B cell (primary cell): ENCODE data around the gene ATG4B. TPM values are rescaled to one million over a fixed set of nuclear protein-coding genes. Genes with fewer than 3 reads are reported as not detected.

Experiments used
- ATAC-seq: fragments of 200-7000 bp; cut with Tn5 transposase; one replicate; pipeline ENCODE4 v1.10.0; 2021; ENCODE audit warnings: low read depth, mild to moderate bottlenecking, moderate number of reproducible peaks, moderate library complexity
- CTCF ChIA-PET: fragments of 350-600 bp; sonication (Branson Sonifier 250); formaldehyde crosslinking; loops from one replicate; lab custom pipeline; 2021; ENCODE audit warnings: antibody characterized with exemption, inconsistent platforms; lab: Charles Lee
- POLR2A ChIA-PET: fragments of 350-600 bp; sonication (Branson Sonifier 250); formaldehyde crosslinking; loops from one replicate; lab custom pipeline; 2021; ENCODE audit warnings: antibody characterized with exemption; lab: Charles Lee
- DNase-seq: peaks from one replicate; pipeline ENCODE4 v3.0.0; 2013
- H2AFZ ChIP-seq: 2 replicates; pipeline ENCODE4 v1.6.1; 2012; ENCODE audit warnings: mild to moderate bottlenecking, low read depth, low read length; ENCODE audit not compliant: insufficient read depth, poor library complexity, severe bottlenecking
- H3K27ac ChIP-seq, 2 donors: 1 replicate in 1 of 2; 2 replicates in 1 of 2; pipeline ENCODE4 v1.5.1; 2012 to 2013; ENCODE audit warnings: low read length in 2 of 2, mild to moderate bottlenecking in 2 of 2, moderate library complexity in 1 of 2
- H3K27me3 ChIP-seq, 4 experiments: fragments of 200-600 bp in 1 of 4; sonication (generic) in 1 of 4; replicated peaks in 1 of 4; 1 replicate in 2 of 4; 2 replicates in 2 of 4; pipeline versions ENCODE4 v1.6.1 to v1.7.0; 2013 to 2016; ENCODE audit warnings: low read length in 3 of 4, mild to moderate bottlenecking in 2 of 4, mixed read lengths in 1 of 4, moderate library complexity in 1 of 4; ENCODE audit not compliant: insufficient read depth in 4 of 4, control insufficient read depth in 3 of 4; ENCODE audit errors: control extremely low read depth in 1 of 4
- H3K36me3 ChIP-seq, 2 experiments: replicated peaks in 1 of 2; 1 replicate in 1 of 2; 2 replicates in 1 of 2; pipeline versions ENCODE4 v1.6.1 to v1.7.1; 2013; ENCODE audit warnings: low read length in 1 of 2; ENCODE audit not compliant: insufficient read depth in 2 of 2, control insufficient read depth in 1 of 2; ENCODE audit errors: control extremely low read depth in 1 of 2, extremely low read depth in 1 of 2
- H3K4me1 ChIP-seq, 2 donors: fragments of 200-600 bp in 1 of 2; sonication (generic) in 1 of 2; 1 replicate in 1 of 2; 2 replicates in 1 of 2; pipeline versions ENCODE4 v1.5.1 to v1.6.1; 2013 to 2017; ENCODE audit warnings: low read length in 2 of 2; ENCODE audit not compliant: control insufficient read depth in 2 of 2, insufficient read depth in 2 of 2
- H3K4me2 ChIP-seq: replicated peaks from 2 replicates; pipeline ENCODE3; 2012; ENCODE audit warnings: mild to moderate bottlenecking, low read depth, low read length; ENCODE audit not compliant: poor library complexity, severe bottlenecking
- H3K4me3 ChIP-seq, 5 experiments: fragments of 200-600 bp in 1 of 5; sonication (generic) in 1 of 5; 1 replicate in 3 of 5; 2 replicates in 2 of 5; pipeline versions ENCODE4 v1.5.1 to v1.7.0; 2011 to 2016; ENCODE audit warnings: low read length in 4 of 5, mild to moderate bottlenecking in 4 of 5, low read depth in 2 of 5, control low read depth in 1 of 5, moderate library complexity in 1 of 5; ENCODE audit not compliant: insufficient read depth in 1 of 5; ENCODE audit errors: control extremely low read depth in 1 of 5, extremely low read depth in 1 of 5
- H3K79me2 ChIP-seq: fragments of 200-600 bp; sonication (generic); one replicate; pipeline ENCODE4 v1.6.0; 2016; ENCODE audit warnings: low read length; ENCODE audit not compliant: control insufficient read depth, insufficient read depth
- H3K9ac ChIP-seq: fragments of 200-600 bp; sonication (generic); 2 replicates; pipeline ENCODE4 v1.6.1; 2017; ENCODE audit warnings: mild to moderate bottlenecking, low read length, moderate library complexity
- H3K9me3 ChIP-seq, 3 donors: one replicate each; pipeline versions ENCODE4 v1.6.1 to v1.7.1; 2013; ENCODE audit warnings: low read length in 2 of 3; ENCODE audit not compliant: control insufficient read depth in 2 of 3, insufficient read depth in 1 of 3; ENCODE audit errors: control extremely low read depth in 1 of 3
- H4K20me1 ChIP-seq: 2 replicates; pipeline ENCODE4 v1.6.0; 2012; ENCODE audit warnings: mild to moderate bottlenecking, low read length; ENCODE audit not compliant: insufficient read depth, control insufficient read depth, poor library complexity, severe bottlenecking
- H3K27ac Mint-ChIP-seq: one replicate; pipeline ENCODE4 v1.8.0; 2021; ENCODE audit warnings: mixed read lengths
- H3K27me3 Mint-ChIP-seq: one replicate; pipeline ENCODE4 v1.8.0; 2021; ENCODE audit warnings: mixed read lengths
- H3K4me1 Mint-ChIP-seq: one replicate; pipeline ENCODE4 v1.8.0; 2021; ENCODE audit warnings: mixed read lengths
- H3K4me3 Mint-ChIP-seq: one replicate; pipeline ENCODE4 v1.8.0; 2021; ENCODE audit warnings: mixed read lengths
- H3K9me3 Mint-ChIP-seq: one replicate; pipeline ENCODE4 v1.8.0; 2022; ENCODE audit warnings: mixed read lengths; ENCODE audit not compliant: insufficient read depth
- CTCF ChIP-seq: fragments of 200-600 bp; IDR thresholded peaks from one replicate; pipeline ENCODE4 v1.8.0; 2022; ENCODE audit warnings: antibody characterized with exemption, mild to moderate bottlenecking
- EZH2 ChIP-seq: IDR thresholded peaks from 2 replicates; pipeline ENCODE4 v1.6.1; 2012; ENCODE audit warnings: borderline replicate concordance, low read depth, mild to moderate bottlenecking, moderate library complexity, low read length; ENCODE audit not compliant: insufficient read depth, poor library complexity, severe bottlenecking
- WGBS: methylation state at CpG from one replicate; pipeline ENCODE4 v1.1.5; 2013; ENCODE audit warnings: missing lambda C conversion rate; ENCODE audit not compliant: insufficient coverage; 5-methylcytosine and 5-hydroxymethylcytosine counted together
- intact Hi-C: fragments of 100-400 bp; cut with micrococcal nuclease; formaldehyde crosslinking; loops from one replicate; pipeline ENCODE4 v1.10.0; 2022
- polyA plus RNA-seq: library from polyadenylated mRNA; depleted of rRNA; stranded (reverse); fragments of >200 nt; gene quantifications from 2 replicates; pipeline ENCODE4 v1.2.3, GENCODE V29; 2012
- total RNA-seq, 2 donors: library from RNA; stranded (reverse); fragments of 120-200 nt in 1 of 2; gene quantifications; 1 replicate in 1 of 2; 2 replicates in 1 of 2; pipeline versions ENCODE4 v1.2.3 to v1.2.4, GENCODE V29; 2013 to 2022

Gene ATG4B
- total and polyA plus RNA-seq, 2 donors (not counting 1 experiment from before 2014, with no cell fraction given): 130 TPM

GRCh38 chr2:241720099-241720498, 82.6 kb downstream of the ATG4B start:
- Mint-ChIP-seq H3K27ac (no peak overlapping the region), H3K27me3 (no peaks in the 10 kb centered on the region), H3K9me3 (no peaks in the 10 kb centered on the region), H3K4me3 (no peak overlapping the region), H3K4me1 (no peaks in the 10 kb centered on the region)
- Histone ChIP-seq H4K20me1 (no peaks in the 10 kb centered on the region), H3K9me3 (peaks cover 0 to 17% (median 5%) of the 10 kb centered on the region in 3 donors), H3K4me1 (no peaks in the 10 kb centered on the region), H3K79me2 (peaks cover 14% of the 10 kb centered on the region), H2AFZ (no peak overlapping the region), H3K9ac (no peak overlapping the region), H3K4me2 (no peak overlapping the region), H3K27me3 (no peaks in the 10 kb centered on the region), H3K27ac (no peak overlapping the region), H3K4me3 (no peak overlapping the region), H3K36me3 (peaks cover 2 to 46% of the 10 kb centered on the region in 2 experiments)
- 97% methylated on average over 19 of the region's 19 CpGs for WGBS
- ChIA-PET POLR2A (no interaction called here), CTCF (no interaction called here)
- intact Hi-C loops: no loop called here
- TF ChIP-seq CTCF: no peak
- no peak for TF ChIP-seq EZH2
- DNase-seq (no peak), ATAC-seq (no peak)

- no peak for TF ChIP-seq EZH2
- no peak for TF ChIP-seq CTCF
- H3K4me1 Mint-ChIP-seq: no peaks in the 10 kb centered on the region
- DNase-seq (no peak), ATAC-seq (no peak)
- Histone ChIP-seq H3K4me2 (no peak overlapping the region), H3K4me3 (no peak overlapping the region), H3K27me3 (no peaks in the 10 kb centered on the region), H3K79me2 (peaks cover 14% of the 10 kb centered on the region), H2AFZ (no peak overlapping the region), H3K9me3 (peaks cover 0 to 17% (median 5%) of the 10 kb centered on the region in 3 donors), H4K20me1 (no peaks in the 10 kb centered on the region), H3K27ac (no peak overlapping the region), H3K36me3 (peaks cover 2 to 46% of the 10 kb centered on the region in 2 experiments), H3K4me1 (no peaks in the 10 kb centered on the region), H3K9ac (no peak overlapping the region)
- H3K27me3 Mint-ChIP-seq: no peaks in the 10 kb centered on the region
- H3K9me3 Mint-ChIP-seq: no peaks in the 10 kb centered on the region
- no peak overlapping the region for H3K4me3 Mint-ChIP-seq
- 95% methylated on average over 15 of the region's 15 CpGs for WGBS
- CTCF ChIA-PET: interaction anchor here (1.1 kb wide), 1 partner anchor 14 kb away, joined by 6 read pairs; the partner anchor contains the start of gene D2HGDH
- intact Hi-C loops: no loop called here
- POLR2A ChIA-PET: no interaction called here
- H3K27ac Mint-ChIP-seq: no peak overlapping the region
These were observed 83.1 kb downstream of the ATG4B start for GRCh38 chr2:241720560-241720959.
